Activated CD8-positive, alpha-beta memory T cell treated with anti-CD3 and anti-CD28 coated beads, Interleukin-2, amount 50 U/mL, for 24 hours (primary cell): ENCODE measurements around the gene THRB.

Experiments used
- DNase-seq: peaks from one replicate; pipeline ENCODE4 v3.0.0-alpha.2; 2020; ENCODE audit errors: extremely low read depth

The THRB gene

DNA sequence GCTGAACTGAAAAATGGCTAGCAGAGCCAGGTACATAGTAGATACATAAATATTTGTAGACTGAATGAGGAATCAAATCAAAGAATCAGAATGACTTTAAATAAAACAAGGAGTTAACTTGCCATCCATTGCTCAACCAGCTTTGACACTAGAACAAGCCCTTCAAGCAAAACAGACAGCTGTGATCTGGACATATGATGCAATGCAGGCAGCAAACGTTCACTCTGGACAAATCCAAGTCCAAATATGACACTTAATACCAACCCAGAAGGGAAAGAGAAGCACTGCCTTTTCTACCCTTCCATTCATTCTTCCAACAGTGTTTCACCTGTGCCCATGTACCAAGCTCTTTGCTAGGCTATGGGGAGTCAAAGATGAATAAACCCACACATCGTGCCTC is 4.5 kb downstream of the THRB start:
- no peak for DNase-seq

DNA sequence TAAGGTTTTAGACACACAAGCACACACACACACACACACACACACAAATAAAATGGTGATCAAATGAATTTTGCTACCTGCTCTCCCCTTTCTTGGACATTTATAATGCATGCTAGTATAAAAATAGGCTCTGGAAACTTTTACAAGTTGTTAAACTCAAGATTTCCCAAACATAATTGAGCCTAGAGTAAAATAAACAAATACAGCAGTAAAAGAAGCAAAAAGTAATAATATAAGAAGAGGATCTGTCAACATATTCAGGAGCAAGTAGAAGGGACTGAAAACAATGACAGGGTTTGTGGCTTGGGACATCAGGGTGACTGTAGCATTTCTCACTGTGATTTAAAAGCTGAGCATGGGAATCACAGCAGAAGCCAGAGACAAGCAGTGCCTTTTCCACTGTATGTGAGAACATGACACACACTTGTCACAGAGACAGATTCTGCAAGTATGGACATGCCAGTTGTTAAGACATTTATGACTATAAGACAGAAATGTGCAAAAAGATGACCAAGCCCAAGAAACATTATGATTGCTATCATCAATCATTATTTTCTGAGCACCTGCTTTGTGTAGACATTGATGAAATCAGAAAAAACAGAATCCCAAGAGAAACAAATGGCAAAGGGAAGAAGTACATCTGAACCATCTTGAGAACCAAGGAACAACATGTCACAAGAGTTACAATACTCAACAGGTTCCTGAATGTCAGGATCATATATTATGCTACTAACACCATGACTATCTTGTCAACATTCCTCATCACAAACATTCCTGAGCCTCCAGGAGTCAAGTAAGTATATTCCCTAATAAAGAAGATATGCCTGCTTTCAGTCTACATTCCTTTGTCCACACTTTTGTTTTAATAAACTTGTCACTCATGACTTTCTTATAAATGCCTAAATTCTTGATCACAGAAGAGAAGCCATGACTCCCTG is 7.1 kb downstream of the THRB start:
- no peak for DNase-seq

DNA sequence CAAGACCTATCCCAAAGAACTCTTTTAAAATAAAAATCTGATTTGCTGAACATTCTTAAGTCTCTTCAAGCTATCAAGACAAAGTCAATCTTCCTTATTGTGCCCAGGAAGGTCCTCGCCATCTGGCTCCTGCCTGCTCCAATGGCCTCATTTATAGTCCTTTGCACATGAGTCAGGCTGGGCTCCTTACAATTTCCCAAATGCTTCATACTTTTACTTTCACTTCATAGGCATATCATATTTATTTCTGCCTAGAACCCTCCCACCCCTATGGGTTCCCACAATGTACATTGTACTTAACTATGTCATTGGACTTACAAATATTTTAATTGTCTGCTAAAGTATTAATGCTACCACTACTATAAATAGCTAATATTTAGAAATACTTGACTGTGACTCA is 9.1 kb downstream of the THRB start:
- DNase-seq: no peak

DNA sequence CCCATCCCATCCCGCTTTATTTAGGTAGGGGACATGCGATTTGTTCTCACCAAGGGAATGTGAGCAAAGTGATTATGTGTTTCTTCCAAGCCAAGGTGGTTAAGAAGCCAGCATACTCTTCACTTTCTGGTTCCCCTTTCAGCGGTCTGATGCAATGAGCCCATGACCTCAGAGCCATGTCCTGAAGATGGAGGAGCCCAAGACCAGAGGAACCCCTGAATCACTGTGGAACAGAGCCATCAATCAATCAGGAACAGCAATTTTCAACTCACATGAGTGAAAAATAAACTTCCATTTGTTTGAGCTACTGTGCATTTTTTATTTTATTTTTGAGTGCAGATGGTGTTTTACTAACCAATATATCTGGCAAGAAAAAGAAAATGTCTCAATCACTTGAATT is 10.8 kb downstream of the THRB start:
- DNase-seq: no peak

DNA sequence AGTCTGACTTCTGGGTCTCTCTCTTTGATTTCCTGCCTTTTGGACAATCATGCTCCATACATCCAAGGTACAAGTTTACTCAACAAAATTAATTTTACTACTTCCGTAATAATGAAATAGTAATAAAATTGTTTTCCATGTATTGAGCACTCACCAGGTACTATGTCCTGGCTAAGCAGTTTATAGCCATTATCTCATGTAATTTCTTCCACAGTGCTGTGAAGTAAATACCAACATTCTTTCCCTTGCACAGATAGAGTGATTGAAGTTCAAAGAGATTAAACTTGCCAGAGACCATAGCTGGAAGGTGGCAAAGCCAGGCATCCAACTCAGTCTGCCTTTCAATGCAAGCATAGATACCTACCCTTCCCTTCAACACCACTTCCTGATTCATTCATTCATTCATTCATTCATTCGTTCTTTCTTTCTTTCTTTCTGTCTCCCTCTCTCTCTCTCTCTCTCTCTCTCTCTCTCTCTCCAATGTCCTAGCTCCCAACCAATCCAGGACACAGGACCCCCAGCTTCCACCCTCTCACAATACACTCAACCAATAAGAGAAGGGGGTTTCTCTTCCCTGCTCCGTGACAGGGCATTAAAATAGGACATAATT is 12.4 kb downstream of the THRB start:
- no peak for DNase-seq

DNA sequence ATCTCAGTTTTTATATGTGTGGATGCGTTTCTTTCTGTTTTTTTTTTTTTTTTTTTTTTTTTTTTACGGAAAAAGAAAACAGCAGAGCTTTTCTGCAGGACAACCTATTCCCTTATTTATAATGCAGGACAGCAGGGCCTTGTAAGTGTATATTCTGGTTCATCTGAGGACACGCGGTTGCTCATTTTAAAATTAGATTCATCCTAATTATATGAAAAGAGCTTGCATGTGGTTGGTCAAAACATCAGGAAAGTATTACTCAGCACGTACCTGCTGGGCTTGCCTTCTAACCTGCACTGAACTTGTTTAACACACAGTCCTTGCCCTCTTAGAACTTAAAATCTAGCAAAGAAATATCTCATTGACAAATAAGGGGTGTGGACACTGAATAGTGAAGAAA is 13.5 kb downstream of the THRB start:
- no peak for DNase-seq

DNA sequence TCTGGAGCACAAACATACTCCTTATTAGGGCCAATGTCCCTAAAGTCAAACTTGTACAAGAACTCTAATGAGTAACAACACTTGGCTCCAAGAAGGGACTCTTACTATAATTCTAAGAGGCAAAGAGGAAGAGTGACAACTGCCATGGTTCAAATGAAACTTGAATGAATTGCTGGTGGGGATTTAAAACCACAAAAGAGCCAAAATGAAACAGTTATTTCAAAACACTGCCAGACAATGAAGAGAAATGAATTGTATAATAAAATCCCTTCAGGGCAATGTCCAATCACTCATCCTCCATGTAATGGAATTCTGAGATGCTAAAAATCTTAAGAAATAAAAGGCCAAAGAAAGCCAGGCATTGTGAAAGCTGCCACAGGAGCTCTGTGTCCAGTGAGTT is 14.2 kb downstream of the THRB start:
- DNase-seq: no peak

DNA sequence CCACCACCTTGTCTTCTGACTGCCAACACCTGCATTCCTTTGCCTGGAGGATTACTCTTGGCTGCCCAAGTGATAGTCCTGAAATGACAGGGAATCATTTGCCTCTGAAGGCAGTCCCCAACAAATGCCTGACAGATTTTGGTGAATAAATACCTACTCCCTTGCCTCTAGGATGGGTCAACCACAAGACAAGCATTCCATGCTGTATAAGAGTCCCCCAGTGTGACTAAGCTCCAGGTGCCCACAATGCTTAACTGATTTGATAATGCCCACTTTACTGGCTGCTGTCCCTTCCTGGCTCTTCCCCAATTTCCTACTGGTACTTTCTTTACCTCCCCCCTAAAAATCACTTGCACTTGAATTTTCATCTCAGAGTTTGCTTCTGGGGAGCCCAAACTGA is 14.8 kb downstream of the THRB start:
- DNase-seq: no peak

DNA sequence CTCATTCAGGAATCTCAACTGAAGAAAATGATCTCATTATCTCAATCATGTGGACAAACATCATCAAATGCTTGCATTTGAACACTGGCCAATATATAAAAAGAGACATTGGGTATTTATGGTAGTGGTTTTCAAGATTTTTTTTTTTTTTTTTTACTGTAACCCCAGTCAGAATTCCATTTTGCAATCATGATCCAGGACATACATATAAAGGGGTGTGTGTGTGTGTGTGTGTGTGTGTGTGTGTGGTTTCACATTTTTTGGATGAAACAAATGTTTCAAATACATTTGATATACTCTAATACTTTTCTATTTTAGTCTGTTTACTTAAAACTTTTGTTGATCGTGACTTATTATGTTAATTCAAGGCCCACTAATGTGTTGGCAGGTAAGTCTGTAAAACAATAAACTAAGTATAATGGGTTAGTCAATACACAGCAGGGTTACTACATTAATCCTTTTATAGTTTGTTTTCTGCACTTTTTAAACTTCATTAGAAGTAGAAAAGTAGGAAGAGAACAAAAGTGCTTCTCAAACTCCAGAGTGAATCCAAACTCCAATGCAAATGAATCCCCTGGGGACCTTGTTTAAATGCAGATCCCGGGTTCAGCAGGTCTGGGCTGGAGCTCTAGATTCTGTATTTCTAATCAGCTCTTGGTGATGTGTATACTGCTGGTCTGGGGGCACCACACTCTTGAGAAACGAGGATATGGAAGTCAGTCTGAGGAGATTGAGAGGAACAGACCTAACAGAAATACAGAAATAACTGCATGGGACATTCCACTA is 17.6 kb downstream of the THRB start:
- DNase-seq: no peak

DNA sequence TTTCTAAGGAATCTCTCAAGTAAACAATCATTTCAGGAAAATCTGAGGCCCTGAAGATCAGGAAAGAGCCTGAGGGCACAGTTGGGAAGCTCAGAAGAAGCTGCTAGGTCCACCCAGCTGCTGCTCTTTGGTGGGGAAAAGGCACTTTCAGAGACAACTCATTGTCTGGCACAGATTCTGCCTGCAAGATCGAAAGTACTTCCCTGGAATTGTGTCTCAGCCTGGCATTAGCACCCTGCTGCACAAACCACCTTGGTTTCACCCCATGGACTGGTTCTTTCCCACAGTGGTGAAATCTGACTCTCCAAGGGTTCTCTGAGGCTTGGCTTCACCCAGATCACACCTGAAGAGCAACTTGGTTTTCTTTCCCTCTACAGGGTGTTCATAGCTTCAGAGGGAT is 18.7 kb downstream of the THRB start:
- no peak for DNase-seq

DNA sequence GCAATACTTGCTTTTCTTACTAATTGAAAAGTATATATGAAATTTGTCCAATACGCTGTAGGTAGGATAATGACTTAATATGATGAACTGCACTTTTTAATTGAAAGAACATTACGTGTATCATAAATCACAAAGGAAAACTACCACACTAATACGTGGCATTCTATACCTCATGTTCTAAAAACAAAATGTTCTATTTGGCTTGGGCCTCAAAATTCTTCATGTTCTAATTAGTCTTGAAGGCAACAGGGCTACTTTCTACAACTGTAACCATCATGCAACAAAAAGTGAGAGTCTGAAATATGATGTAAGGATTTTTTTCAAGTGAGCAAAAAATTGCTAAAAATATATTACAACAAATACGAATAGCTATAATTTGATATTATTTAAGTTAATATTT is 19.8 kb downstream of the THRB start:
- DNase-seq: no peak

DNA sequence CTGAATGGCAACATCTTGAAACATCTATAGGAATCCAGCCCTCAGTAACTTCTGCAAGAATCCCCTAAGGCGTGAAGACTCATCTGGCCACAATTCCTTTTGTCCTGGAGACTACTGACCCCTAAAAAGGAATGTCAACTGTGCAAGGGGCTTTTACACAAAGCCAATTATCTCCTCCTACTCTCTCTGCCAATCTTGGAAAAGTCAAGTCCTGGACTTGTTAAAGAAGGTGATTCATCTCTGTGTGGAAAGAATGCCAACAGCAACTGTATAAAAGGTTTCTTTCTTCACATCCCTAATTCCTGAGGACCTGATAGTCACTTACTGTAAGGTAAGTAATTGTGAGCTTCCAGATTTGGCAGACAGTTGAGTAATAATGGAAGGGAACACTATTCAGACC is 22.3 kb downstream of the THRB start:
- no peak for DNase-seq

DNA sequence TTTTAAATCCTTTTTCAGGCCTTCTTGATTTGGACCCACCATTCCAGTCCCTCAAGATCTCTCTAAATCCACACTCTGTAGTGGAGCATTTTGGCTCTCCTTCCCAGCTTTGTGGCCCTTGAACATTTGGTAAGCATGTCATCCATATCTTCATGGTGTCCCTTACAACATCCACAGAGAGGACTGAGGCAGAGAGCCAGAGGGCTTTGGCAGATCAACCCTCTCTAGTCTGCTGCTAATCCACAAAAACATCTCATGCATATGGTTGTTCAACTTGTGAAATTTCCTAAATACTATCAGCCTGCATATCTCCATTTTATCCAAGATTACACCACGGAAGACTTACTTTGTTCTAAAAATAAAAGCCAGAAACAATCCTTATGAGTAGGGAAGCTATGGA is 23.2 kb downstream of the THRB start:
- DNase-seq: no peak

DNA sequence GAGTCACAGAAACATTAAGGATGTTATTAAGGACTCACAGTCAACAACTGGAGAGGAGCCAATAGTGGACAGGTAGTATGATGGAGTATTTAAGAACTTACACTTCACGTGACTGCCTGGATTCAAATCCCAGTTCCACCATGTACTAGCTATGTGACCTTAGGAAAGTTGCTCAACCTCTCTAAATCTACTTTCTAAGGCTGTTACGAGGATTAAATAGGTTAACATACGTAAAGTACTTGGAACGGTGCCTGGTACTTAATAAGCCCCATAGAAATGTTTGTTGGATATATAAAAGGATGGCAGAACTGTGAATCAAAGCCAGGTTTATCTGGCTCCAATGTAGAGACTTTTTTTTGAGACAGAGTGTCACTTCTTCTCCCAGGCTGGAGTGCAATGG is 24.4 kb downstream of the THRB start:
- DNase-seq: no peak

DNA sequence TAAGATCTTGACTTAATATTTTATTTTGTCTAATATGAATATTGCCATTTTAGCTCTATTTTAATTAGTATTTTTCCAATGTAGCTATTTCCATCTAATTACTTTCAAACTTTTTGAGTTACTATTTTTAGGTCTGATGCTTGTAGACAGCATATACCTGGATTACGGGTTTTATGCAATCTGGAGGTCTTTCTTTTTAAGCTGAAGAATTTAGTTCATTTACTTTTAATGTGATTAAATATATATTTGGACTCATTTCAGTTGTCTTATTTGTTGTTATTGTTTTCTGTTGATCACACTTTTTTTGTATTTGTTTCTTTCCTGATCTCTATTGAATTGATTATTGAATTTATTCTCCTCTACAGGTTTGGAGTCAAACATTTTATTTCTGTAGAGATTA is 30.3 kb downstream of the THRB start:
- no peak for DNase-seq

DNA sequence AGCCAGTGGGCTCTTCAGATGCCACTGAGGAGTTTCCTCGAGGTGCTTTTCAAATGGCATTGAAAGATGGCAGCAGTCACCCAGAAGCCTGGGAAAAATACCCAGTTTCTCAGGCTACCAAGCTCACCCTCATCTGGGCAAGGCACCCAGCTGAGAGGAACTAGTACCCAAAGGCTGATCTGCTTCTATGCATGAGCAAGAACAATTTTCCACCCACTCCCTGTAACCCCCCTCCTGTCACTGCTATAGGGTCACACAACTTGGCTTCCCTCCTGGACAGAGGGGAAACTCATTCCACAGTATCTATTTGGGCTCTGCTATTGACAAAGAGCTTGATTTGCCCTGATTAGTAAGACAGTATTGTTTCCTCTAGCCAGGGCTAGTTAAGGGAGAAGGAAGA is 31.9 kb downstream of the THRB start:
- no peak for DNase-seq

DNA sequence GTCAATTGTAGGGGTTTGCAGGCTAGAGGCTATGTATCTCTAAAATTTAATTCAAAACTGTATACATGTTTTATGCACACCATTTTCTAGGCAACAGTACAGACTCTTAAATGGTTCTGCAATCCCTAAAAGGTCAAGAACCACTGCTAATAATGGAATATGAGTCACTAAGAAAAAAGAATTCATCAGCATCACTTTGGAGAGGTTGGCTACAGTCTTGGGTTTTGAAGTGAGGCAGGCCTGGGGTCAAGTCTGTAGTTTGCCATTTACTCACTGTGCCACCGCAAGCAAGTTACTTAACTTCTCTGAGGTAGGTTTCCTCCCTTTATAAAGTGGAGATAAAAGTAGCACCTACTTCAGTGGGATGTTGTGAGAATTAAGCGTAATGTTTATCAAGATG is 33.7 kb downstream of the THRB start:
- DNase-seq: no peak

DNA sequence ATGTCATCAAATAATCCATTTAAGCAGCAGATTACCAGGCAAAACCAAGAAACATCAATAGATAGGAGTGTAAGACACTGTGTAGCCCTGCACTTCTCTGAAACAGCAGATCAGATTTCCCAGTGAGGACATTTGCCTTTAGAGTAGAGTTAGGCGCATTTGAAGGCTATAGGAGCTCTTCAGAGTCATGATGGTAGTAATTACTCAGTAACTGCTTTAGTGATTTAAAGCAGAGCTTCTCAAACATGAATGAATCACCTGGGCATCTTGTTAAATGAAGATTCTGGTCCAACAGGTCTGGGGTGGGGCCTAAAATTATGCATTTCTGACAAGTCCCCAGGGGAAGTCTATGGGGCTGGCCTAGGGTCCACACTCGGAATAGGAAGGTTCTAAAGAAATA is 36.9 kb downstream of the THRB start:
- DNase-seq: no peak

DNA sequence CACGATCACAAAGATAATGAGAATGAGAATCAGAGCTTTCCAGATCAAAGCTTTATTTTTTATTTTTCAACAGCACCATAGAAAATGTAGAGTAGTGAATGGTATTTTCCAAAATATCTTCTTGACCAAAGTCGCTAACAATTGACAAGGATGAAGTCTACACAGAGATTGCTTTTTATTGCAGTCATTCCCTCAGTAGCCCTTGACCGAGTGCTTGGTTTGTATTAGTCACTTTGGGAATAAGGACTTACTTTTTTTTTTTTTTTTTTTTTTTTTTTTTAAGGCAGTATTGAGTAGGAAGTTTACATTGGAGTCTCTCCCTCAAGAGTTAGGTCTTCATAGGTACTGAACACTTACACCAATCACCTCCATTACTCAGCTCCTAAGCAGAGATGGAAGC is 39.8 kb downstream of the THRB start:
- no peak for DNase-seq

DNA sequence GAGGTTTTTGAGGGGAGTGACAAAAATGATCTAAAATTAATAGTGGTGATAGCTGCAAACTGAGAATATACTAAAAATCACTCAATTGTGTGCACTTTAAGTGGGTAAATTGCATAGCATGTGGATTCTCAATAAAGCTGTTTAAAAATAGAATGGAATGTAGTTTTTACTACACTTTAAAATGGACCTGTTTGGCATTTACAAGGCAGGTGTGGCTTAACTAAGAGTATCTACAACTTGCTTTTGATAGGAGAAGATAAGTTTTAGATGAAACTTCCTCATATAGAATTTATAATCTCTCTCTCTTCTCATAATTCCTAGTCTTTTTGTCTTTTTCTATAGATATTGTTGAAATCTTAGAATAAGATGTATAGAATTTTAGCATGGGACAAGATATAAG is 40.3 kb downstream of the THRB start:
- DNase-seq: no peak

DNA sequence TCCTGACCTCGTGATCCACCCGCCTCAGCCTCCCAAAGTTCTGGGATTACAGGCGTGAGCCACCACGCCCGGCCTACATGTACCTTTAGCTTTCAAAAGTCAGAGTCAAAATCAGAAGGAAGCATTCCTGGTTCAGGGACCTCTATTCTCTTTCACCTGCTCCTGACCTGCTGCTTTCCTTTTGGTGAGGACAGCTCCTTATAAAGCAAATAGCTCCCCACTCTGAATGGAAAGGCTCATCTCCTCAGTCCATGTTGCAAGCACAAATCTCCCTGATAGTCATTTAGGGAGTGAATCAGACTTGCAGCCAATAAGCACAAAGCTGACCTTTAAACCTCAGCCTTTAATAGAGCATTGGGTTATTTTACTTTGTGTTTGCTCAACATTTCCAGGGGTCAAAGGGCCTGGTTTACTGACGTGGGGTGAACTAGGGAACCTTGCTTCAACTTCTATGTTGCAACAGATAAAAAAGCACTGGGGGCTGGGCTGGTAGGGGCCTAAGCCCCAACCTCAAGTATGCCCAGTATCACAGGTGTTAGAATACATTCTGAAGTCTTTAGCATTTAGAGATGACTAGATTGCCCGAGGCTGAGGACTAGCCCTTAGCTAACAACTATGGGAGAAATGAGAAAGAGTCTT is 43.1 kb downstream of the THRB start:
- no peak for DNase-seq

DNA sequence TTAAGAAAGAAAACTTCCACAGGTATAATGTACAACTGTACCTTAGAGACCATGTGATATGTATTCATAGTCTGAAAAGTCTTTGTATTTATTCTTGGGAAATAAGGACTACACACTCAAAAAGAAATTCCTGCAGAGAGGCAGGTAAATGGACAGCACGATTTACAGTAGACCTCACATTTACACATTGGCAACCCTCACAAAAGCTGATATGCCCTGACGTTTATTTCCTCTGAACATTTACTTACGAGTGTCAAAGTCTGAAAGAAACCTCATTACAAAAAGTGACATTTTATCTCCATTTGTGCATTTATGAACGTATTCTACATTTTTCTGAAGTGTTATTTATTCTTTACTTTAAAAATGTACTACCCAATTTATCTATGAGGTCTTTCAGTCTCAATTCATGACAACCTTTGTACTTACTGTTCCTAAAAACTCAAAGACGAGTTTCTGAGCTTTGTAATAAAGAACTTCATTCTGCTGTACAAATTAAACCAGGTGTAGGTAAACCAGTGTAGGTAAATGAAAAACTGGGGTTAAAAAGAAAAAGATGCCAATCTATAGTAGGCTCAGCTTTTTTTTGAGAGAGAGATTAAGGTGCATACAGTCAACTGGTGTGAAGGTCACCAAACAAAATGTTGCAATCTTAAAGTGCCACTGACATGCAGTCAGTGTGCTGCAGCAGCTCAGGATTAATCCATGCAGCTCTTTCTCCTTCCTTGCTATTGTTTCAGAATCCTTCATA is 44.3 kb downstream of the THRB start:
- no peak for DNase-seq
